GM23338 (cell line): Measurements from ENCODE around the gene IGF2BP3. TPM values are rescaled to one million over a fixed set of nuclear protein-coding genes. Genes with fewer than 3 reads are reported as not detected.

ENCODE experiments used
- ATAC-seq: fragments of 200-7000 bp; cut with Tn5 transposase; 3 replicates; pipeline ENCODE4 v1.9.1; 2020
- DNase-seq: peaks from one replicate; pipeline ENCODE4 v3.0.0-alpha.2; 2015; ENCODE audit warnings: low spot score
- H2AFZ ChIP-seq: fragments of 200-600 bp; sonication (generic); 2 replicates; pipeline ENCODE4 v1.8.0; 2016; ENCODE audit warnings: antibody characterized with exemption, mild to moderate bottlenecking, moderate library complexity
- H3F3A ChIP-seq: fragments of 200-600 bp; sonication (generic); replicated peaks from 2 replicates; pipeline ENCODE4 v1.8.0; 2017; ENCODE audit warnings: antibody characterized with exemption, mixed run types, low read depth
- H3K27ac ChIP-seq: fragments of 200-600 bp; sonication (generic); 2 replicates; pipeline ENCODE4 v1.6.1; 2016; ENCODE audit warnings: low read depth
- H3K27me3 ChIP-seq: fragments of 200-600 bp; sonication (generic); 2 replicates; pipeline ENCODE4 v1.8.0; 2016; ENCODE audit warnings: mild to moderate bottlenecking, mixed run types, moderate library complexity; ENCODE audit not compliant: insufficient read depth
- H3K36me3 ChIP-seq: fragments of 200-600 bp; sonication (generic); 2 replicates; pipeline ENCODE4 v1.8.0; 2016; ENCODE audit warnings: mild to moderate bottlenecking; ENCODE audit not compliant: insufficient read depth
- H3K4me1 ChIP-seq: fragments of 200-600 bp; sonication (generic); 2 replicates; pipeline ENCODE4 v1.8.0; 2016; ENCODE audit warnings: mild to moderate bottlenecking, moderate library complexity; ENCODE audit not compliant: insufficient read depth
- H3K4me2 ChIP-seq: fragments of 200-600 bp; sonication (generic); 2 replicates; pipeline ENCODE4 v1.7.1; 2017; ENCODE audit warnings: mixed run types
- H3K4me3 ChIP-seq: fragments of 200-600 bp; sonication (generic); 2 replicates; pipeline ENCODE4 v1.6.1; 2016; ENCODE audit warnings: mixed run types
- H3K79me2 ChIP-seq: fragments of 200-600 bp; sonication (generic); replicated peaks from 2 replicates; pipeline ENCODE4 v1.8.0; 2017; ENCODE audit warnings: mild to moderate bottlenecking; ENCODE audit not compliant: insufficient read depth
- H3K9me2 ChIP-seq: fragments of 200-600 bp; sonication (generic); 2 replicates; pipeline ENCODE4 v1.8.0; 2017; ENCODE audit not compliant: insufficient read depth
- H4K20me1 ChIP-seq: fragments of 200-600 bp; sonication (generic); replicated peaks from 2 replicates; pipeline ENCODE4 v1.8.0; 2017; ENCODE audit warnings: mild to moderate bottlenecking; ENCODE audit not compliant: insufficient read depth
- H3K27ac Mint-ChIP-seq: 2 replicates; pipeline ENCODE4 v1.8.0; 2020; ENCODE audit warnings: inconsistent platforms, mild to moderate bottlenecking, moderate library complexity, mixed read lengths
- H3K27me3 Mint-ChIP-seq: 3 replicates; pipeline ENCODE4 v1.8.0; 2022; ENCODE audit warnings: low read depth, mild to moderate bottlenecking, moderate library complexity, mixed read lengths, inconsistent platforms; ENCODE audit not compliant: insufficient read depth, poor library complexity
- H3K36me3 Mint-ChIP-seq: 3 replicates; pipeline ENCODE4 v1.8.0; 2021; ENCODE audit warnings: low read depth, mild to moderate bottlenecking, inconsistent platforms, moderate library complexity, mixed read lengths
- H3K4me1 Mint-ChIP-seq: 3 replicates; pipeline ENCODE4 v1.8.0; 2020; ENCODE audit warnings: mild to moderate bottlenecking, inconsistent platforms, mixed read lengths
- H3K4me3 Mint-ChIP-seq: 3 replicates; pipeline ENCODE4 v1.8.0; 2021; ENCODE audit warnings: moderate library complexity, mild to moderate bottlenecking, inconsistent platforms, mixed read lengths
- H3K9me3 Mint-ChIP-seq: 3 replicates; pipeline ENCODE4 v1.8.0; 2020; ENCODE audit warnings: moderate library complexity, mild to moderate bottlenecking, inconsistent platforms, mixed read lengths
- CREB1 ChIP-seq: fragments of 250-450 bp; sonication (Bioruptor Pico); IDR thresholded peaks from 2 replicates; pipeline ENCODE4 v1.5.0; 2020; ENCODE audit warnings: low read depth, mild to moderate bottlenecking, moderate library complexity
- EZH2 ChIP-seq: fragments of 200-600 bp; sonication (generic); IDR thresholded peaks from one replicate; pipeline ENCODE4 v1.8.0; 2017; ENCODE audit warnings: antibody characterized with exemption, mild to moderate bottlenecking, low read depth; ENCODE audit not compliant: unreplicated experiment
- EZH2phosphoT487 ChIP-seq: fragments of 200-600 bp; sonication (generic); IDR thresholded peaks from one replicate; pipeline ENCODE4 v1.8.1; 2018; ENCODE audit warnings: antibody characterized with exemption; ENCODE audit not compliant: unreplicated experiment
- JUNB ChIP-seq: IDR thresholded peaks from one replicate; pipeline ENCODE4 v1.6.1; 2016; ENCODE audit warnings: antibody characterized with exemption; ENCODE audit not compliant: unreplicated experiment
- NANOG ChIP-seq: IDR thresholded peaks from 2 replicates; pipeline ENCODE4 v1.6.1; 2016; ENCODE audit warnings: antibody characterized with exemption, borderline replicate concordance
- POLR2AphosphoS5 ChIP-seq: IDR thresholded peaks from 2 replicates; pipeline ENCODE4 v1.6.1; 2016; ENCODE audit warnings: antibody characterized with exemption, low read depth
- STAT1 ChIP-seq: IDR thresholded peaks from one replicate; pipeline ENCODE4 v1.6.1; 2016; ENCODE audit warnings: antibody characterized with exemption; ENCODE audit not compliant: unreplicated experiment
- ZNF114 ChIP-seq: fragments of 250-450 bp; sonication (Bioruptor Pico); IDR thresholded peaks from 2 replicates; pipeline ENCODE4 v1.5.0; 2020; ENCODE audit warnings: mild to moderate bottlenecking, moderate library complexity
- polyA plus RNA-seq: library from polyadenylated mRNA; unstranded; fragments of >200 nt; fragmentation: Nextera tagmentation; extraction: Ambion mirVana; gene quantifications from 2 replicates; pipeline ENCODE4 v1.2.1, GENCODE V29; 2016
- total RNA-seq: library from RNA; depleted of rRNA; stranded (reverse); fragments of >200 nt; shearing (Covaris generic); gene quantifications from 2 replicates; pipeline ENCODE4 v1.2.3, GENCODE V29; 2014
- TF ChIP-seq, protein P1 (sequence below): fragments of 250-450 bp; sonication (Bioruptor Pico); IDR thresholded peaks from 2 replicates; pipeline ENCODE4 v1.5.0; 2020; ENCODE audit warnings: mild to moderate bottlenecking, moderate library complexity
- TF ChIP-seq, protein P2 (sequence below), 2 experiments: fragments of 200-600 bp in 1 of 2; sonication (generic) in 1 of 2; conservative IDR thresholded peaks; 2 replicates each; pipeline versions ENCODE4 v1.5.1 to v1.6.1; 2016 to 2017; ENCODE audit warnings: antibody characterized with exemption in 2 of 2, low read depth in 2 of 2, mild to moderate bottlenecking in 2 of 2, moderate library complexity in 1 of 2
- TF ChIP-seq, protein P3 (sequence below): IDR thresholded peaks from one replicate; pipeline ENCODE4 v1.6.1; 2018; ENCODE audit warnings: antibody characterized with exemption; ENCODE audit not compliant: unreplicated experiment
- TF ChIP-seq, protein P4 (sequence below): IDR thresholded peaks from 2 replicates; pipeline ENCODE4 v1.6.1; 2016; ENCODE audit warnings: antibody characterized with exemption

The IGF2BP3 gene
- total and polyA plus RNA-seq, 2 experiments from 2014 or later, result 52.0 to 183 TPM

DNA sequence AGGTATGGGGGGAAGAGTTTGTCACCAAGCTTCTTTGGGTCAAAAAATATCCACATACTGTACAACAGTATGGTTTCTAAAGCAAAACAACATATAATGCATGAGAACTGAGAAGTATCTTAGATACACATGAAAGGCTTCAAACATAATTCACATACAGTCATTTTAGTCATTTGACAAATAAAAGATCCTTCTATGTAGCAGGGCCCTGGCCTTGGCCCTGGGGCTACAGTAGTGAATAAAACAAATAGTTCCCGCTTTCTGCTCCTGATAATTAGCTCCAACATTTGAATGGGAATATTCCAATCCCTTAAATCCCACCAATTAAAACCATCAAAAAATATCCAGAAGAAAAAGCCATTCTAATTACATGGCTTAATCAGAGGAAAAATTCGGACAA is 119.8 kb downstream of the IGF2BP3 start:
- no peaks in the 10 kb centered on the region for H3K4me1 ChIP-seq
- H3K27ac ChIP-seq, result peak overlapping the region; percentile 39; the same call in 1 of the 2 replicates
- H3K4me2 ChIP-seq, result no peak overlapping the region
- ATAC-seq (no peak), DNase-seq (no peak)
- no peak overlapping the region for H2AFZ ChIP-seq
- H3K27me3 Mint-ChIP-seq, result peaks cover 12% of the 10 kb centered on the region
- H3K36me3 Mint-ChIP-seq, result peaks cover 59% of the 10 kb centered on the region
- no peaks in the 10 kb centered on the region for H3K9me3 Mint-ChIP-seq
- peaks cover 18% of the 10 kb centered on the region for H4K20me1 ChIP-seq
- H3F3A ChIP-seq, result peaks cover 6% of the 10 kb centered on the region; the same call in 1 of the 2 replicates
- H3K9me2 ChIP-seq, result no peaks in the 10 kb centered on the region
- H3K27ac Mint-ChIP-seq, result peak overlapping the region; percentile 8; the same call in 1 of the 2 replicates
- peaks cover 16% of the 10 kb centered on the region for H3K4me1 Mint-ChIP-seq
- H3K79me2 ChIP-seq, result peaks cover 29% of the 10 kb centered on the region
- TF ChIP-seq POLR2AphosphoS5 (no peak), EZH2 (no peak), JUNB (no peak), EZH2phosphoT487 (no peak), NANOG (no peak), CREB1 (CRISPR knock-in tag) (no peak), STAT1 (no peak), ZNF114 (CRISPR knock-in tag) (no peak)
- TF ChIP-seq, protein P1, sequence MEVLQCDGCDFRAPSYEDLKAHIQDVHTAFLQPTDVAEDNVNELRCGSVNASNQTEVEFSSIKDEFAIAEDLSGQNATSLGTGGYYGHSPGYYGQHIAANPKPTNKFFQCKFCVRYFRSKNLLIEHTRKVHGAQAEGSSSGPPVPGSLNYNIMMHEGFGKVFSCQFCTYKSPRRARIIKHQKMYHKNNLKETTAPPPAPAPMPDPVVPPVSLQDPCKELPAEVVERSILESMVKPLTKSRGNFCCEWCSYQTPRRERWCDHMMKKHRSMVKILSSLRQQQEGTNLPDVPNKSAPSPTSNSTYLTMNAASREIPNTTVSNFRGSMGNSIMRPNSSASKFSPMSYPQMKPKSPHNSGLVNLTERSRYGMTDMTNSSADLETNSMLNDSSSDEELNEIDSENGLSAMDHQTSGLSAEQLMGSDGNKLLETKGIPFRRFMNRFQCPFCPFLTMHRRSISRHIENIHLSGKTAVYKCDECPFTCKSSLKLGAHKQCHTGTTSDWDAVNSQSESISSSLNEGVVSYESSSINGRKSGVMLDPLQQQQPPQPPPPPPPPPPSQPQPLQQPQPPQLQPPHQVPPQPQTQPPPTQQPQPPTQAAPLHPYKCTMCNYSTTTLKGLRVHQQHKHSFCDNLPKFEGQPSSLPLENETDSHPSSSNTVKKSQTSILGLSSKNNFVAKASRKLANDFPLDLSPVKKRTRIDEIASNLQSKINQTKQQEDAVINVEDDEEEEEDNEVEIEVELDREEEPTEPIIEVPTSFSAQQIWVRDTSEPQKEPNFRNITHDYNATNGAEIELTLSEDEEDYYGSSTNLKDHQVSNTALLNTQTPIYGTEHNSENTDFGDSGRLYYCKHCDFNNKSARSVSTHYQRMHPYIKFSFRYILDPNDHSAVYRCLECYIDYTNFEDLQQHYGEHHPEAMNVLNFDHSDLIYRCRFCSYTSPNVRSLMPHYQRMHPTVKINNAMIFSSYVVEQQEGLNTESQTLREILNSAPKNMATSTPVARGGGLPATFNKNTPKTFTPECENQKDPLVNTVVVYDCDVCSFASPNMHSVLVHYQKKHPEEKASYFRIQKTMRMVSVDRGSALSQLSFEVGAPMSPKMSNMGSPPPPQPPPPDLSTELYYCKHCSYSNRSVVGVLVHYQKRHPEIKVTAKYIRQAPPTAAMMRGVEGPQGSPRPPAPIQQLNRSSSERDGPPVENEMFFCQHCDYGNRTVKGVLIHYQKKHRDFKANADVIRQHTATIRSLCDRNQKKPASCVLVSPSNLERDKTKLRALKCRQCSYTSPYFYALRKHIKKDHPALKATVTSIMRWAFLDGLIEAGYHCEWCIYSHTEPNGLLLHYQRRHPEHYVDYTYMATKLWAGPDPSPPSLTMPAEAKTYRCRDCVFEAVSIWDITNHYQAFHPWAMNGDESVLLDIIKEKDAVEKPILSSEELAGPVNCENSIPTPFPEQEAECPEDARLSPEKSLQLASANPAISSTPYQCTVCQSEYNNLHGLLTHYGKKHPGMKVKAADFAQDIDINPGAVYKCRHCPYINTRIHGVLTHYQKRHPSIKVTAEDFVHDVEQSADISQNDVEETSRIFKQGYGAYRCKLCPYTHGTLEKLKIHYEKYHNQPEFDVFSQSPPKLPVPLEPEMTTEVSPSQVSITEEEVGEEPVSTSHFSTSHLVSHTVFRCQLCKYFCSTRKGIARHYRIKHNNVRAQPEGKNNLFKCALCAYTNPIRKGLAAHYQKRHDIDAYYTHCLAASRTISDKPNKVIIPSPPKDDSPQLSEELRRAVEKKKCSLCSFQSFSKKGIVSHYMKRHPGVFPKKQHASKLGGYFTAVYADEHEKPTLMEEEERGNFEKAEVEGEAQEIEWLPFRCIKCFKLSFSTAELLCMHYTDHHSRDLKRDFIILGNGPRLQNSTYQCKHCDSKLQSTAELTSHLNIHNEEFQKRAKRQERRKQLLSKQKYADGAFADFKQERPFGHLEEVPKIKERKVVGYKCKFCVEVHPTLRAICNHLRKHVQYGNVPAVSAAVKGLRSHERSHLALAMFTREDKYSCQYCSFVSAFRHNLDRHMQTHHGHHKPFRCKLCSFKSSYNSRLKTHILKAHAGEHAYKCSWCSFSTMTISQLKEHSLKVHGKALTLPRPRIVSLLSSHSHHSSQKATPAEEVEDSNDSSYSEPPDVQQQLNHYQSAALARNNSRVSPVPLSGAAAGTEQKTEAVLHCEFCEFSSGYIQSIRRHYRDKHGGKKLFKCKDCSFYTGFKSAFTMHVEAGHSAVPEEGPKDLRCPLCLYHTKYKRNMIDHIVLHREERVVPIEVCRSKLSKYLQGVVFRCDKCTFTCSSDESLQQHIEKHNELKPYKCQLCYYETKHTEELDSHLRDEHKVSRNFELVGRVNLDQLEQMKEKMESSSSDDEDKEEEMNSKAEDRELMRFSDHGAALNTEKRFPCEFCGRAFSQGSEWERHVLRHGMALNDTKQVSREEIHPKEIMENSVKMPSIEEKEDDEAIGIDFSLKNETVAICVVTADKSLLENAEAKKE (CRISPR knock-in tag), result no peak
- TF ChIP-seq, protein P2, sequence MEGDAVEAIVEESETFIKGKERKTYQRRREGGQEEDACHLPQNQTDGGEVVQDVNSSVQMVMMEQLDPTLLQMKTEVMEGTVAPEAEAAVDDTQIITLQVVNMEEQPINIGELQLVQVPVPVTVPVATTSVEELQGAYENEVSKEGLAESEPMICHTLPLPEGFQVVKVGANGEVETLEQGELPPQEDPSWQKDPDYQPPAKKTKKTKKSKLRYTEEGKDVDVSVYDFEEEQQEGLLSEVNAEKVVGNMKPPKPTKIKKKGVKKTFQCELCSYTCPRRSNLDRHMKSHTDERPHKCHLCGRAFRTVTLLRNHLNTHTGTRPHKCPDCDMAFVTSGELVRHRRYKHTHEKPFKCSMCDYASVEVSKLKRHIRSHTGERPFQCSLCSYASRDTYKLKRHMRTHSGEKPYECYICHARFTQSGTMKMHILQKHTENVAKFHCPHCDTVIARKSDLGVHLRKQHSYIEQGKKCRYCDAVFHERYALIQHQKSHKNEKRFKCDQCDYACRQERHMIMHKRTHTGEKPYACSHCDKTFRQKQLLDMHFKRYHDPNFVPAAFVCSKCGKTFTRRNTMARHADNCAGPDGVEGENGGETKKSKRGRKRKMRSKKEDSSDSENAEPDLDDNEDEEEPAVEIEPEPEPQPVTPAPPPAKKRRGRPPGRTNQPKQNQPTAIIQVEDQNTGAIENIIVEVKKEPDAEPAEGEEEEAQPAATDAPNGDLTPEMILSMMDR (conservative IDR thresholded peaks at IDR 0.05; ENCODE audit: low read depth in 2 of 2), result no peak
- TF ChIP-seq, protein P3, sequence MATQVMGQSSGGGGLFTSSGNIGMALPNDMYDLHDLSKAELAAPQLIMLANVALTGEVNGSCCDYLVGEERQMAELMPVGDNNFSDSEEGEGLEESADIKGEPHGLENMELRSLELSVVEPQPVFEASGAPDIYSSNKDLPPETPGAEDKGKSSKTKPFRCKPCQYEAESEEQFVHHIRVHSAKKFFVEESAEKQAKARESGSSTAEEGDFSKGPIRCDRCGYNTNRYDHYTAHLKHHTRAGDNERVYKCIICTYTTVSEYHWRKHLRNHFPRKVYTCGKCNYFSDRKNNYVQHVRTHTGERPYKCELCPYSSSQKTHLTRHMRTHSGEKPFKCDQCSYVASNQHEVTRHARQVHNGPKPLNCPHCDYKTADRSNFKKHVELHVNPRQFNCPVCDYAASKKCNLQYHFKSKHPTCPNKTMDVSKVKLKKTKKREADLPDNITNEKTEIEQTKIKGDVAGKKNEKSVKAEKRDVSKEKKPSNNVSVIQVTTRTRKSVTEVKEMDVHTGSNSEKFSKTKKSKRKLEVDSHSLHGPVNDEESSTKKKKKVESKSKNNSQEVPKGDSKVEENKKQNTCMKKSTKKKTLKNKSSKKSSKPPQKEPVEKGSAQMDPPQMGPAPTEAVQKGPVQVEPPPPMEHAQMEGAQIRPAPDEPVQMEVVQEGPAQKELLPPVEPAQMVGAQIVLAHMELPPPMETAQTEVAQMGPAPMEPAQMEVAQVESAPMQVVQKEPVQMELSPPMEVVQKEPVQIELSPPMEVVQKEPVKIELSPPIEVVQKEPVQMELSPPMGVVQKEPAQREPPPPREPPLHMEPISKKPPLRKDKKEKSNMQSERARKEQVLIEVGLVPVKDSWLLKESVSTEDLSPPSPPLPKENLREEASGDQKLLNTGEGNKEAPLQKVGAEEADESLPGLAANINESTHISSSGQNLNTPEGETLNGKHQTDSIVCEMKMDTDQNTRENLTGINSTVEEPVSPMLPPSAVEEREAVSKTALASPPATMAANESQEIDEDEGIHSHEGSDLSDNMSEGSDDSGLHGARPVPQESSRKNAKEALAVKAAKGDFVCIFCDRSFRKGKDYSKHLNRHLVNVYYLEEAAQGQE, result no peak
- TF ChIP-seq, protein P4, sequence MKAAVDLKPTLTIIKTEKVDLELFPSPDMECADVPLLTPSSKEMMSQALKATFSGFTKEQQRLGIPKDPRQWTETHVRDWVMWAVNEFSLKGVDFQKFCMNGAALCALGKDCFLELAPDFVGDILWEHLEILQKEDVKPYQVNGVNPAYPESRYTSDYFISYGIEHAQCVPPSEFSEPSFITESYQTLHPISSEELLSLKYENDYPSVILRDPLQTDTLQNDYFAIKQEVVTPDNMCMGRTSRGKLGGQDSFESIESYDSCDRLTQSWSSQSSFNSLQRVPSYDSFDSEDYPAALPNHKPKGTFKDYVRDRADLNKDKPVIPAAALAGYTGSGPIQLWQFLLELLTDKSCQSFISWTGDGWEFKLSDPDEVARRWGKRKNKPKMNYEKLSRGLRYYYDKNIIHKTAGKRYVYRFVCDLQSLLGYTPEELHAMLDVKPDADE, result no peak
- H3K27me3 ChIP-seq, result no peaks in the 10 kb centered on the region
- H3K4me3 Mint-ChIP-seq, result no peak overlapping the region
- no peak overlapping the region for H3K4me3 ChIP-seq
- H3K36me3 ChIP-seq, result peaks cover 26% of the 10 kb centered on the region; the same call in 1 of the 2 replicates
